HepG2 (cell line): ENCODE data around the gene BBS9. TPM values are rescaled to one million over a fixed set of nuclear protein-coding genes. Genes with fewer than 3 reads are reported as not detected.

Source experiments
- ATAC-seq: fragments of 200-7000 bp; cut with Tn5 transposase; 3 replicates; pipeline ENCODE4 v1.9.1; 2020; ENCODE audit warnings: mild to moderate bottlenecking, moderate library complexity
- BruUV-seq: library from RNA; stranded (reverse); fragments of 400-500 nt; replicated peaks from 2 replicates; lab custom pipeline; 2021; lab: Mats Ljungman, UMichigan
- CTCF ChIA-PET: fragments of 300-600 bp; formaldehyde crosslinking; extraction: SDS; loops from one replicate; lab custom pipeline; 2021; ENCODE audit warnings: low total read pairs, inconsistent platforms, low intra/inter-chr PET ratio; lab: Yijun Ruan, JAX
- POLR2A ChIA-PET: fragments of 350-600 bp; sonication (Branson Sonifier 250); formaldehyde crosslinking; loops from one replicate; lab custom pipeline; 2020; ENCODE audit warnings: antibody characterized with exemption, inconsistent platforms; lab: Yijun Ruan, JAX
- DNase-seq: peaks from one replicate; pipeline ENCODE4 v3.0.0-alpha.2; 2015; ENCODE audit warnings: low spot score
- FAIRE-seq: peaks from 3 replicates; lab custom pipeline; 2011; peaks lifted over from hg19 to GRCh38; lab: Jason Lieb, UNC
- H2AFZ ChIP-seq: one replicate; pipeline ENCODE4 v1.6.1; 2011; ENCODE audit warnings: low read length, inconsistent platforms
- H3K27ac ChIP-seq: fragments of 300-600 bp; 3 replicates; pipeline ENCODE4 v1.8.0; 2011; ENCODE audit warnings: mixed run types, mild to moderate bottlenecking, mixed read lengths, low read length, inconsistent platforms; ENCODE audit not compliant: insufficient read depth; ENCODE audit errors: extremely low read length
- H3K27me3 ChIP-seq, 2 experiments: fragments of 200-600 bp in 1 of 2; 2 replicates in 1 of 2; 3 replicates in 1 of 2; pipeline versions ENCODE4 v1.6.0 to v1.8.0; 2011; ENCODE audit warnings: low read length in 2 of 2, mild to moderate bottlenecking in 2 of 2, moderate library complexity in 2 of 2, inconsistent platforms in 1 of 2; ENCODE audit not compliant: insufficient read depth in 2 of 2, control insufficient read depth in 1 of 2
- H3K36me3 ChIP-seq, 2 experiments: fragments of 200-600 bp in 1 of 2; replicated peaks in 1 of 2; 2 replicates in 1 of 2; 3 replicates in 1 of 2; pipeline versions ENCODE4 v1.5.1 to v1.8.0; 2011; ENCODE audit warnings: low read length in 2 of 2, inconsistent platforms in 1 of 2; ENCODE audit not compliant: insufficient read depth in 2 of 2, control insufficient read depth in 1 of 2
- H3K4me1 ChIP-seq: 2 replicates; pipeline ENCODE4 v1.5.1; 2012; ENCODE audit warnings: low read length, inconsistent platforms; ENCODE audit not compliant: insufficient read depth
- H3K4me2 ChIP-seq: 2 replicates; pipeline ENCODE4 v1.6.0; 2011; ENCODE audit warnings: low read depth, low read length, inconsistent platforms
- H3K4me3 ChIP-seq, 3 experiments: fragments of 200-600 bp in 1 of 3; sonication (generic), shearing (Covaris generic) in 1 of 3; replicated peaks in 1 of 3; 2 replicates each; pipeline ENCODE4 v1.5.1; 2011 to 2016; ENCODE audit warnings: low read length in 3 of 3, inconsistent platforms in 2 of 3, low read depth in 2 of 3, mild to moderate bottlenecking in 2 of 3, control low read depth in 1 of 3, mixed read lengths in 1 of 3; ENCODE audit not compliant: insufficient read depth in 1 of 3
- H3K79me2 ChIP-seq: one replicate; pipeline ENCODE4 v1.6.1; 2011; ENCODE audit warnings: low read length, inconsistent platforms; ENCODE audit not compliant: insufficient read depth
- H3K9ac ChIP-seq: 2 replicates; pipeline ENCODE4 v1.6.0; 2011; ENCODE audit warnings: mild to moderate bottlenecking, low read depth, low read length, inconsistent platforms; ENCODE audit not compliant: insufficient read depth
- H3K9me3 ChIP-seq: 2 replicates; pipeline ENCODE4 v1.5.1; 2012; ENCODE audit warnings: mild to moderate bottlenecking, low read length
- H4K20me1 ChIP-seq: 2 replicates; pipeline ENCODE4 v1.6.0; 2011; ENCODE audit warnings: inconsistent platforms, mild to moderate bottlenecking, low read length, moderate library complexity; ENCODE audit not compliant: insufficient read depth
- ESRRA ChIP-seq: sonication (generic); formaldehyde crosslinking; IDR thresholded peaks from 2 replicates; pipeline ENCODE4 v1.5.1; 2020; ENCODE audit warnings: mild to moderate bottlenecking, low read depth, missing genetic modification reagents
- HNF1A ChIP-seq, 2 experiments: sonication (generic) in 1 of 2; formaldehyde crosslinking in 1 of 2; IDR thresholded peaks; 2 replicates each; pipeline versions ENCODE4 v1.4.0 to v1.6.1; 2016 to 2020; ENCODE audit warnings: borderline replicate concordance in 1 of 2, low read depth in 1 of 2, mild to moderate bottlenecking in 1 of 2, missing genetic modification reagents in 1 of 2
- MAFK ChIP-seq, 2 experiments: IDR thresholded peaks in 1 of 2; conservative IDR thresholded peaks in 1 of 2; 2 replicates each; pipeline ENCODE4 v1.6.1; 2011; ENCODE audit warnings: improper control_type of control experiment in 2 of 2, low read length in 2 of 2
- MIER2 ChIP-seq: IDR thresholded peaks from 2 replicates; pipeline ENCODE4 v1.6.1; 2016; ENCODE audit warnings: missing biosample characterization, missing genetic modification reagents
- MTERF4 ChIP-seq: sonication (generic); formaldehyde crosslinking; IDR thresholded peaks from 2 replicates; pipeline ENCODE4 v1.8.0; 2023; ENCODE audit warnings: mild to moderate bottlenecking, missing genetic modification reagents
- PITX1 ChIP-seq: sonication (generic); formaldehyde crosslinking; IDR thresholded peaks from 2 replicates; pipeline ENCODE4 v1.5.1; 2020; ENCODE audit warnings: mild to moderate bottlenecking, missing genetic modification reagents
- PLRG1 ChIP-seq: fragments of 450-650 bp; conservative IDR thresholded peaks from 2 replicates; pipeline ENCODE4 v1.6.1; 2016
- RAD51 ChIP-seq: fragments of 450-650 bp; IDR thresholded peaks from 2 replicates; pipeline ENCODE4 v1.6.1; 2016; ENCODE audit warnings: borderline replicate concordance
- SMARCE1 ChIP-seq: fragments of 450-650 bp; IDR thresholded peaks from 2 replicates; pipeline ENCODE4 v1.6.1; 2017; ENCODE audit warnings: borderline replicate concordance
- TAF1 ChIP-seq: sonication (generic); formaldehyde crosslinking; IDR thresholded peaks from 2 replicates; pipeline ENCODE4 v1.4.0; 2020; ENCODE audit warnings: missing genetic modification reagents
- THAP9 ChIP-seq: sonication (generic); formaldehyde crosslinking; IDR thresholded peaks from 2 replicates; pipeline ENCODE4; 2020; ENCODE audit warnings: missing genetic modification reagents, mild to moderate bottlenecking, borderline replicate concordance
- ZNF776 ChIP-seq: sonication (generic); formaldehyde crosslinking; IDR thresholded peaks from 2 replicates; pipeline ENCODE4 v1.4.0; 2020; ENCODE audit warnings: mild to moderate bottlenecking, missing genetic modification reagents
- ZUFSP ChIP-seq: sonication (generic); formaldehyde crosslinking; IDR thresholded peaks from 2 replicates; pipeline ENCODE4 v1.9.0; 2021; ENCODE audit warnings: missing genetic modification reagents, mild to moderate bottlenecking, borderline replicate concordance
- WGBS: methylation state at CpG from one replicate; pipeline ENCODE4 v1.1.6; 2017; ENCODE audit warnings: low lambda C conversion rate; 5-methylcytosine and 5-hydroxymethylcytosine counted together
- in situ Hi-C: cut with HindIII; loops from 2 replicates; pipeline ENCODE4 v1.10.0; 2017; ENCODE audit warnings: low pct_unique_long_range_greater_than_20kb; ENCODE audit not compliant: extremely low pct_ligation_motif_present
- intact Hi-C: fragments of 100-400 bp; cut with micrococcal nuclease; formaldehyde crosslinking; loops from one replicate; pipeline ENCODE4 v1.10.0; 2022; ENCODE audit not compliant: unreplicated experiment
- polyA plus RNA-seq, 8 experiments: library from polyadenylated mRNA; depleted of rRNA in 3 of 8; stranded (reverse) in 7 of 8; unstranded in 1 of 8; fragments of >200 nt; fragmentation: Illumina TruSeq in 4 of 8; extraction: Trizol in 4 of 8; gene quantifications; 2 replicates each; pipeline versions ENCODE4 v1.2.1 to v1.2.3, GENCODE V29; 2011 to 2016; ENCODE audit warnings: low read depth in 4 of 8, missing spikeins in 1 of 8, mixed read lengths in 1 of 8; ENCODE audit not compliant: insufficient read depth in 1 of 8
- total RNA-seq, 5 experiments: library from RNA; depleted of rRNA; stranded (reverse); fragments of >200 nt; fragmentation: Illumina TruSeq; extraction: Trizol; gene quantifications; 2 replicates each; pipeline ENCODE4 v1.2.3, GENCODE V29; 2016; ENCODE audit warnings: low read depth in 1 of 5

The BBS9 gene
- total and polyA plus RNA-seq, 2 of the 13 experiments (the other 11 are each of a cell fraction or from before 2014, with no cell fraction given) = 5.1 to 7.8 TPM

GRCh38 chr7:33536398-33537103 is 407.2 kb downstream of the BBS9 start:
- CTCF ChIA-PET = no interaction called here
- no peak for DNase-seq
- Histone ChIP-seq H3K4me2 (no peak overlapping the region), H3K4me1 (no peaks in the 10 kb centered on the region), H3K79me2 (no peaks in the 10 kb centered on the region), H2AFZ (no peak overlapping the region), H3K27ac (no peak overlapping the region), H4K20me1 (no peaks in the 10 kb centered on the region), H3K9me3 (no peaks in the 10 kb centered on the region; the same call in 1 of the 2 replicates), H3K4me3 (no peak overlapping the region), H3K36me3 (no peaks in the 10 kb centered on the region), H3K27me3 (no peaks in the 10 kb centered on the region), H3K9ac (no peak overlapping the region)
- FAIRE-seq = no peak
- no peak for ATAC-seq
- 52% methylated on average over 4 of the region's 4 CpGs for WGBS
- no TSS peak for BruUV-seq
- in situ Hi-C loops = no loop called here
- POLR2A ChIA-PET = no interaction called here
- intact Hi-C loops = no loop called here
- no peak for TF ChIP-seq ZUFSP (CRISPR knock-in tag)
- no peak for TF ChIP-seq ZNF776 (CRISPR knock-in tag)
- no peak for TF ChIP-seq MTERF4 (CRISPR knock-in tag)
- no peak for TF ChIP-seq PITX1 (CRISPR knock-in tag)
- TF ChIP-seq ESRRA (CRISPR knock-in tag) = no peak
- TF ChIP-seq SMARCE1 = no peak
- TF ChIP-seq RAD51 = no peak
- TF ChIP-seq THAP9 (CRISPR knock-in tag) = no peak
- no peak for TF ChIP-seq HNF1A (IDR thresholded peaks at IDR 0.05; ENCODE audit: low read depth)
- no peak for TF ChIP-seq HNF1A (CRISPR knock-in tag; IDR thresholded peaks at IDR 0.05; ENCODE audit: borderline replicate concordance)
- TF ChIP-seq PLRG1 = no peak
- TF ChIP-seq TAF1 = no peak
- no peak for TF ChIP-seq MIER2 (CRISPR knock-in tag)
- TF ChIP-seq MAFK (conservative IDR thresholded peaks at IDR 0.05 in 1 of 2, IDR thresholded peaks at IDR 0.05 in 1 of 2; ENCODE audit: low read length in 2 of 2) = no peak
